ENCODE results near the gene BNC2. TPM values are rescaled to one million over a fixed set of nuclear protein-coding genes. Genes with fewer than 3 reads are reported as not detected.

BNC2 gene
- total RNA-seq, 2 donors from 2014 or later = 2.1 to 20.0 TPM

DNA sequence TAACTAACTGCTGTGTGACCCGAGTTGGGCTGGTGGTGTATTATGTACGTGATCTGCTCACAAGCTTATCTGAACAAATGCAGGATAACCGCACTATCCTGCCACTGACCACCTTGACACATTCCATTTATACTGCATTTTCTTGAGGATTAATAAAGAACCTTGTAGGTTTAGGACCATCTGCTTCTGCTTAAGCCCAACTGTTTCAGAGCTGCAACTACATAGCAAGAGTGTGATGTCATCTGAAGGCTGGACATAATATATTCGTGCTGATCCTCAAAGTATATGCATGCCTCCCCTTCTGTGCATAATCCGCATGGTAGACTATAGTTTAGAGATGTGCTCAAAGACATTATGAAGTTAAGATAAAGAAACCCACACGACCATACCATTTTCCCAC lies 435.9 kb downstream of the BNC2 start:
- H3K36me3 ChIP-seq = no peaks in the 10 kb centered on the region
- intact Hi-C loops (cut with DNase I) = no loop called here
- TF ChIP-seq, protein P1, sequence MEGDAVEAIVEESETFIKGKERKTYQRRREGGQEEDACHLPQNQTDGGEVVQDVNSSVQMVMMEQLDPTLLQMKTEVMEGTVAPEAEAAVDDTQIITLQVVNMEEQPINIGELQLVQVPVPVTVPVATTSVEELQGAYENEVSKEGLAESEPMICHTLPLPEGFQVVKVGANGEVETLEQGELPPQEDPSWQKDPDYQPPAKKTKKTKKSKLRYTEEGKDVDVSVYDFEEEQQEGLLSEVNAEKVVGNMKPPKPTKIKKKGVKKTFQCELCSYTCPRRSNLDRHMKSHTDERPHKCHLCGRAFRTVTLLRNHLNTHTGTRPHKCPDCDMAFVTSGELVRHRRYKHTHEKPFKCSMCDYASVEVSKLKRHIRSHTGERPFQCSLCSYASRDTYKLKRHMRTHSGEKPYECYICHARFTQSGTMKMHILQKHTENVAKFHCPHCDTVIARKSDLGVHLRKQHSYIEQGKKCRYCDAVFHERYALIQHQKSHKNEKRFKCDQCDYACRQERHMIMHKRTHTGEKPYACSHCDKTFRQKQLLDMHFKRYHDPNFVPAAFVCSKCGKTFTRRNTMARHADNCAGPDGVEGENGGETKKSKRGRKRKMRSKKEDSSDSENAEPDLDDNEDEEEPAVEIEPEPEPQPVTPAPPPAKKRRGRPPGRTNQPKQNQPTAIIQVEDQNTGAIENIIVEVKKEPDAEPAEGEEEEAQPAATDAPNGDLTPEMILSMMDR (IDR thresholded peaks at IDR 0.05) = no peak
- H3K4me1 ChIP-seq = no peaks in the 10 kb centered on the region
- H3K9ac ChIP-seq (ENCODE audit: low read depth in 2 of 2, low read length in 2 of 2) = no peak overlapping the region
- H3K27me3 ChIP-seq = no peaks in the 10 kb centered on the region
- H3K9me3 ChIP-seq = no peaks in the 10 kb centered on the region
- no peak overlapping the region for H3K4me3 ChIP-seq
- no peak for DNase-seq
- no peak overlapping the region for H3K27ac ChIP-seq

DNA sequence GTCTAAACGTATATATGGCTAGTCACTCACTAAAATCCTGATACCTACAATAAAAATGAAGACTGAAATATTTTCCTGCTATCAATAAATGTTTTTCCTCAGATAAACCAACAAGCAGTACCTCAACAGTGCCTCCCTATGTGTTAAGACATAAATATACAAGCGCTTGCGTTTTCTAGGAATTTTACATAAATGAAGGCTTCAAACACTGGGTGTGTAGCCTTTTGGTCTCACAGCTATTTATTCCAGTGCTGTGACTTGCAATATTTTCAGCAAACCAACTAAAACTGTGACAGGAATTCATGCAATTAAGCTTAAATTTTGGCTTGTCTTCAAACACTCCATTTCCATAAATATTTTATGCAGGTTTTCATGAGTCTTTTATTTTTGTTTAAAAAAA lies 437.0 kb downstream of the BNC2 start:
- no peak overlapping the region for H3K9ac ChIP-seq (ENCODE audit: low read depth in 2 of 2, low read length in 2 of 2)
- no peaks in the 10 kb centered on the region for H3K4me1 ChIP-seq
- no peaks in the 10 kb centered on the region for H3K27me3 ChIP-seq
- H3K9me3 ChIP-seq = no peaks in the 10 kb centered on the region
- intact Hi-C loops (cut with DNase I) = no loop called here
- no peak for DNase-seq
- H3K36me3 ChIP-seq = no peaks in the 10 kb centered on the region
- no peak overlapping the region for H3K4me3 ChIP-seq
- H3K27ac ChIP-seq = no peak overlapping the region
- TF ChIP-seq, protein P1 (IDR thresholded peaks at IDR 0.05) = no peak

DNA sequence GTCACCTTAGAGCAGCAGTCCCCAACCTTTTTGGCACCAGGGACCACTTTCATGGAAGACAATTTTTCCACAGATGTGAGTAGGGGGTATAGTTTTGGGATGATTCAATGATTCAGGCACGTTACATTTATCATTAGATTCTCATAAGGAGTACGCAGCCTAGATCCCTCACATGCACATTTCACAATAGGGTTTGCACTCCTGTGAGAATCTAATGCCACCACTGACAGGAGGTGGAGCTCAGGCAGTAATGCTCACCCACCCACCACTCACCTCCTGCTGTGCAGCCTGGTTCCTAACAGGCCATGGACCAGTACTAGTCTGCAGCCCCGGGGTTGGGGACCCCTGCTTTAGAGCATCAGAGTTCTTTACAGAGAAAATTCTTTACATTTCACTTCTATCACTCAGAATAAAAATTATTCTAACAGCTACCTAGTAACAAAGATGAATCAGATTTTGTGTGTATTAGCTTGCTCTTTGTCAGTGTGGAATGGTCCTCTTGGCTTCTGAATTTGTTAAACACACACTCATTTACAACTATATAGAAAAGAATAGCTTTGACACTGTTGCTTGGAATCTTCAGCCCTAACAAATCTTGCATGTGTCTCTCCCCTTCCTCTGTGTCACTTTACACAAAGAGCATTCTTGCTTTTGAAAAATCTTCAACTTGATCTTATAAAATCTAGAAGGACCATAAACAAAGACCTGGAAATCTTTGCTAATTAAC lies 438.6 kb downstream of the BNC2 start:
- H3K27ac ChIP-seq = no peak overlapping the region
- TF ChIP-seq, protein P1 (IDR thresholded peaks at IDR 0.05) = no peak
- intact Hi-C loops (cut with DNase I) = no loop called here

DNA sequence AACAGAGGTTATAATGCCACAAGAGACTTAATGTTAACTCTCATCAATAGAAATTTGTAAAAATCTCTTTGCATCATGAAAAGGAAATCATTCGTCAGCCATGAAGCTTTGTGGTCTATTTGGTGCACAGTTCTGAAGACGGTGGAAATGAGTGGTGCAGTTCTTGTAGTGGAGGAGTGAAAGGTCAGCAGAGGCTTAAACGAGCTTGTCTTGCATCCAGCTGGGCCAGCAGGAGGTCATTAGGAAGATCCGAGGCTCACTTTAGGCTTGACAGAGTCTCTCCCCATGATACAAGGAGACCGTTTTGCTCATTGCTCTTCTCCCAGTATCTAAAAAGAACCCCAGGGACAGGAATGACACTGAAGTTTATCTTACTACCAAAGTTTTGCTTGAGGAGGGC lies 440.8 kb downstream of the BNC2 start:
- intact Hi-C loops (cut with DNase I) = no loop called here
- DNase-seq = no peak
- Histone ChIP-seq H3K27me3 (no peaks in the 10 kb centered on the region), H3K36me3 (no peaks in the 10 kb centered on the region), H3K4me1 (no peaks in the 10 kb centered on the region), H3K9ac (ENCODE audit: low read depth in 2 of 2, low read length in 2 of 2) (no peak overlapping the region), H3K27ac (no peak overlapping the region), H3K4me3 (no peak overlapping the region), H3K9me3 (no peaks in the 10 kb centered on the region)
- TF ChIP-seq, protein P1 (IDR thresholded peaks at IDR 0.05) = no peak

More for the DNA sequence above, 438.6 kb downstream of the BNC2 start:
- Histone ChIP-seq H3K4me1 (no peaks in the 10 kb centered on the region), H3K9ac (ENCODE audit: low read depth in 2 of 2, low read length in 2 of 2) (no peak overlapping the region), H3K4me3 (no peak overlapping the region), H3K36me3 (no peaks in the 10 kb centered on the region), H3K27me3 (no peaks in the 10 kb centered on the region), H3K9me3 (no peaks in the 10 kb centered on the region)
- no peak for DNase-seq

DNA sequence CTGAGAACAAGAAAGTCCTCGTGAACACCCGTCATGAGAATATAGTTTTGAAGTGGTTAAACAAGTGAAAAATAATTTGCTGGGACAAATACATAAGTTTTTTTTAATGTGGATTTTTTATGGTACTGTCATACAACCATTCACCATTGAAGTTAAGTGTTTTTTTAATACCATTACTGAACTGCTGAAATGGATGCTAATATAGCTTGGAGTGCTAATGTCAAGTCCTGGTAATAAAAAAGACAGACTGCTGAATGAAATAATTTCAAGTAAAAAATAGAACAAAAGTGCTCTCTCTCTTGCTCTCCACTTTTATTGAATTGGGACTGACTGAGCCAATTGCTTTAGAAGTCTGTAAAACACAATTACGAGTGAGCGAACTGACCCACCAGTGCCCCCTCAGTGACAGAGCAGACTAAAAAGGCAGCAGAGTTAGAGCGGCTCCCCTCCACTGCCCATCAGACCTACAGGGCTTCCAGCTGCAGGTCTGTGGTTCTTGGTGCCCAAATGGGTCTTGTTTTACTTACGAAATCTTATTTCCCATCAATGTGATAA lies 442.5 kb downstream of the BNC2 start:
- no peaks in the 10 kb centered on the region for H3K36me3 ChIP-seq
- no peak overlapping the region for H3K27ac ChIP-seq
- TF ChIP-seq, protein P1 (IDR thresholded peaks at IDR 0.05) = no peak
- no peak overlapping the region for H3K9ac ChIP-seq (ENCODE audit: low read depth in 2 of 2, low read length in 2 of 2)
- H3K27me3 ChIP-seq = no peaks in the 10 kb centered on the region
- no peaks in the 10 kb centered on the region for H3K4me1 ChIP-seq
- H3K9me3 ChIP-seq = no peaks in the 10 kb centered on the region
- H3K4me3 ChIP-seq = no peak overlapping the region
- no peak for DNase-seq
- intact Hi-C loops (cut with DNase I) = no loop called here

All from colonic mucosa (tissue), 4 donors.